ENCODE data around the gene LRRC26.

The LRRC26 gene

GRCh38 chr9:137169896-137170358, at the start of gene LRRC26:
Gene LRRC26 (minus strand): TSS chr9:137170051. CDS start chr9:137169943, 108 bp downstream.
- no peak for FAIRE-seq

- FAIRE-seq = no peak
Measured at GRCh38 chr9:137218754-137219271, 49.0 kb upstream of the LRRC26 start.

GRCh38 chr9:137218212-137218753, 48.4 kb upstream of the LRRC26 start:
- no peak for FAIRE-seq

GRCh38 chr9:137217276-137218211, 47.7 kb upstream of the LRRC26 start:
- no peak for FAIRE-seq

GRCh38 chr9:137216188-137216965, 46.5 kb upstream of the LRRC26 start:
- FAIRE-seq = no peak

GRCh38 chr9:137215196-137215986, 45.5 kb upstream of the LRRC26 start:
- FAIRE-seq = no peak

- no peak for FAIRE-seq
Measured at GRCh38 chr9:137214620-137215019, 44.8 kb upstream of the LRRC26 start.

- no peak for FAIRE-seq
Measured at GRCh38 chr9:137213160-137214060, 43.6 kb upstream of the LRRC26 start.

- FAIRE-seq = no peak
Measured at GRCh38 chr9:137212520-137212919, 42.7 kb upstream of the LRRC26 start.

GRCh38 chr9:137211532-137211931, 41.7 kb upstream of the LRRC26 start:
- FAIRE-seq = no peak

GRCh38 chr9:137206602-137207001, 36.8 kb upstream of the LRRC26 start:
- FAIRE-seq = no peak

- FAIRE-seq = no peak
Measured at GRCh38 chr9:137205126-137206069, 35.5 kb upstream of the LRRC26 start, which contains the start of the genes NDOR1 and TMEM203. Gene NDOR1 (plus strand): TSS chr9:137205700. CDS start chr9:137205778, 78 bp downstream. Gene TMEM203 (minus strand): TSS chr9:137205648. CDS start chr9:137205414, 234 bp downstream.

- no peak for FAIRE-seq
Measured at GRCh38 chr9:137204731-137205125, 34.9 kb upstream of the LRRC26 start.

GRCh38 chr9:137202966-137203365, 33.1 kb upstream of the LRRC26 start:
- FAIRE-seq = no peak

GRCh38 chr9:137201205-137201868, 31.5 kb upstream of the LRRC26 start:
- no peak for FAIRE-seq

GRCh38 chr9:137200311-137201204, 30.7 kb upstream of the LRRC26 start, which contains the start of gene TPRN:
Gene TPRN (minus strand): TSS chr9:137200741. CDS start chr9:137200711, 30 bp downstream.
- peak; percentile 81 for FAIRE-seq

GRCh38 chr9:137199411-137200121, 29.7 kb upstream of the LRRC26 start:
- no peak for FAIRE-seq
